GM23338 (cell line): ENCODE results near the gene DLG2.

Experiments
- CREB1 ChIP-seq: fragments of 250-450 bp; sonication (Bioruptor Pico); IDR thresholded peaks from 2 replicates; pipeline ENCODE4 v1.5.0; 2020; ENCODE audit warnings: low read depth, mild to moderate bottlenecking, moderate library complexity
- TF ChIP-seq, protein P1 (sequence below), 2 experiments: fragments of 200-600 bp in 1 of 2; sonication (generic) in 1 of 2; conservative IDR thresholded peaks; 2 replicates each; pipeline versions ENCODE4 v1.5.1 to v1.6.1; 2016 to 2017; ENCODE audit warnings: antibody characterized with exemption in 2 of 2, low read depth in 2 of 2, mild to moderate bottlenecking in 2 of 2, moderate library complexity in 1 of 2

DNA sequence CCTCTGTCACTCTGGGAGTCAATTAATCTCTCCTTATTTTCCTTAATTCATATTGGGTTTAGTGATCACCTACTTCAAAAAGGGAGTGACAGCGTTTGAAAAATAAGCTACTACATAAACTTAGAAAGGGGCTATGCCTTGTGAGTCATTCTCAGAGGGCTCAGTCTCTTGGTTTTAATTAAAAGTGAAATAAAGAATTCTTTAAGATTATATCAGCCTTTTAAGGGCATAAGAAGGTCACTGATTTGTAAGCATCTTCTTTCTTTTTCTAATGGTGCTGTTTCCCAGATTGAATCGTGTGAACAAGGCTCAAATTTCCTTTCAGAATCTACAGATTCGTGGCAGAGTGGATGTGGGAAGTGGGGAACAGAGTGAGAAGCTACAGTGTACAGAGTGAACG, 1704.8 kb downstream of the DLG2 start:
- TF ChIP-seq CREB1 (CRISPR knock-in tag) = no peak
- TF ChIP-seq, protein P1, sequence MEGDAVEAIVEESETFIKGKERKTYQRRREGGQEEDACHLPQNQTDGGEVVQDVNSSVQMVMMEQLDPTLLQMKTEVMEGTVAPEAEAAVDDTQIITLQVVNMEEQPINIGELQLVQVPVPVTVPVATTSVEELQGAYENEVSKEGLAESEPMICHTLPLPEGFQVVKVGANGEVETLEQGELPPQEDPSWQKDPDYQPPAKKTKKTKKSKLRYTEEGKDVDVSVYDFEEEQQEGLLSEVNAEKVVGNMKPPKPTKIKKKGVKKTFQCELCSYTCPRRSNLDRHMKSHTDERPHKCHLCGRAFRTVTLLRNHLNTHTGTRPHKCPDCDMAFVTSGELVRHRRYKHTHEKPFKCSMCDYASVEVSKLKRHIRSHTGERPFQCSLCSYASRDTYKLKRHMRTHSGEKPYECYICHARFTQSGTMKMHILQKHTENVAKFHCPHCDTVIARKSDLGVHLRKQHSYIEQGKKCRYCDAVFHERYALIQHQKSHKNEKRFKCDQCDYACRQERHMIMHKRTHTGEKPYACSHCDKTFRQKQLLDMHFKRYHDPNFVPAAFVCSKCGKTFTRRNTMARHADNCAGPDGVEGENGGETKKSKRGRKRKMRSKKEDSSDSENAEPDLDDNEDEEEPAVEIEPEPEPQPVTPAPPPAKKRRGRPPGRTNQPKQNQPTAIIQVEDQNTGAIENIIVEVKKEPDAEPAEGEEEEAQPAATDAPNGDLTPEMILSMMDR (conservative IDR thresholded peaks at IDR 0.05; ENCODE audit: low read depth in 2 of 2) = no peak
